Neuronal stem cell (in vitro differentiated cells): ENCODE results near the gene ZNF536.

Experiments
- DNase-seq: peaks from one replicate; pipeline ENCODE4 v3.0.0-alpha.2; 2013; ENCODE audit warnings: low spot score
- H2AFZ ChIP-seq: one replicate; pipeline ENCODE4 v1.6.1; 2013; ENCODE audit warnings: mild to moderate bottlenecking, low read length, inconsistent platforms
- H2AK5ac ChIP-seq: 2 replicates; pipeline ENCODE4 v1.6.1; 2013; ENCODE audit warnings: low read depth, mild to moderate bottlenecking, inconsistent platforms, low read length, moderate library complexity, mixed read lengths
- H2BK120ac ChIP-seq: 2 replicates; pipeline ENCODE4 v1.6.1; 2013; ENCODE audit warnings: low read depth, mild to moderate bottlenecking, inconsistent platforms, low read length, moderate library complexity, mixed read lengths
- H2BK12ac ChIP-seq: one replicate; pipeline ENCODE4 v1.6.1; 2013; ENCODE audit warnings: low read length, inconsistent platforms
- H2BK15ac ChIP-seq: 2 replicates; pipeline ENCODE4 v1.6.1; 2013; ENCODE audit warnings: mild to moderate bottlenecking, low read length, inconsistent platforms, mixed read lengths
- H2BK5ac ChIP-seq: one replicate; pipeline ENCODE4 v1.6.1; 2013; ENCODE audit warnings: inconsistent platforms, mild to moderate bottlenecking, low read length, moderate library complexity
- H3K14ac ChIP-seq: one replicate; pipeline ENCODE4 v1.6.1; 2013; ENCODE audit warnings: low read length, inconsistent platforms
- H3K18ac ChIP-seq: 2 replicates; pipeline ENCODE4 v1.6.1; 2013; ENCODE audit warnings: low read length, inconsistent platforms
- H3K23ac ChIP-seq: 2 replicates; pipeline ENCODE4 v1.6.1; 2013; ENCODE audit warnings: low read depth, mild to moderate bottlenecking, mixed read lengths, low read length, inconsistent platforms; ENCODE audit not compliant: poor library complexity
- H3K27ac ChIP-seq: replicated peaks from 3 replicates; pipeline ENCODE4 v1.5.1; 2013; ENCODE audit warnings: low read length, inconsistent platforms
- H3K27me3 ChIP-seq, 3 experiments: 2 replicates each; pipeline ENCODE4 v1.6.1; 2013; ENCODE audit warnings: low read length in 3 of 3, mild to moderate bottlenecking in 2 of 3, inconsistent platforms in 1 of 3, low read depth in 1 of 3, mixed read lengths in 1 of 3, moderate library complexity in 1 of 3; ENCODE audit not compliant: control insufficient read depth in 3 of 3, insufficient read depth in 3 of 3
- H3K36me3 ChIP-seq, 2 donors: replicated peaks in 1 of 2; 2 replicates each; pipeline ENCODE4 v1.6.1; 2013; ENCODE audit warnings: low read length in 2 of 2; ENCODE audit not compliant: control insufficient read depth in 2 of 2, insufficient read depth in 2 of 2
- H3K4ac ChIP-seq: 2 replicates; pipeline ENCODE4 v1.6.1; 2013; ENCODE audit warnings: inconsistent platforms, mild to moderate bottlenecking, low read length, moderate library complexity
- H3K4me1 ChIP-seq, 2 donors: 1 replicate in 1 of 2; 2 replicates in 1 of 2; pipeline ENCODE4 v1.6.1; 2013; ENCODE audit warnings: low read length in 2 of 2, low read depth in 1 of 2; ENCODE audit not compliant: control insufficient read depth in 2 of 2, insufficient read depth in 1 of 2
- H3K4me2 ChIP-seq: one replicate; pipeline ENCODE4 v1.6.1; 2013; ENCODE audit warnings: mild to moderate bottlenecking, low read length, inconsistent platforms; ENCODE audit not compliant: insufficient read depth, poor library complexity, severe bottlenecking
- H3K4me3 ChIP-seq, 2 donors: 2 replicates each; pipeline ENCODE4 v1.5.1; 2013; ENCODE audit warnings: low read length in 2 of 2, mild to moderate bottlenecking in 2 of 2, inconsistent platforms in 1 of 2, moderate library complexity in 1 of 2
- H3K79me1 ChIP-seq: one replicate; pipeline ENCODE4 v1.6.1; 2013; ENCODE audit warnings: low read depth, mild to moderate bottlenecking, inconsistent platforms, low read length, moderate library complexity
- H3K9ac ChIP-seq: one replicate; pipeline ENCODE4 v1.6.1; 2013; ENCODE audit warnings: mild to moderate bottlenecking, low read depth, low read length, inconsistent platforms; ENCODE audit not compliant: poor library complexity
- H3K9me3 ChIP-seq, 2 donors: replicated peaks in 1 of 2; 2 replicates each; pipeline versions ENCODE3 to v1.6.1; 2013; ENCODE audit warnings: low read length in 2 of 2, mild to moderate bottlenecking in 2 of 2, inconsistent platforms in 1 of 2, low read depth in 1 of 2, mixed read lengths in 1 of 2, moderate library complexity in 1 of 2; ENCODE audit not compliant: control insufficient read depth in 2 of 2, insufficient read depth in 1 of 2
- H4K8ac ChIP-seq: one replicate; pipeline ENCODE4 v1.6.1; 2013; ENCODE audit warnings: low read depth, mild to moderate bottlenecking, inconsistent platforms, low read length, moderate library complexity
- H4K91ac ChIP-seq: one replicate; pipeline ENCODE4 v1.6.1; 2013; ENCODE audit warnings: low read length, low read depth, mild to moderate bottlenecking, inconsistent platforms; ENCODE audit not compliant: poor library complexity
- WGBS, 2 donors: extraction: QIAGEN DNeasy Blood & Tissue Kit; methylation state at CpG; one replicate each; pipeline ENCODE4 v1.1.7; 2013; ENCODE audit warnings: missing lambda C conversion rate in 2 of 2, mixed read lengths in 1 of 2; ENCODE audit not compliant: insufficient read length in 2 of 2, insufficient replicate concordance in 1 of 2; ENCODE audit errors: extremely low coverage in 2 of 2; 5-methylcytosine and 5-hydroxymethylcytosine counted together

ZNF536 gene

GRCh38 chr19:30587869-30588268 lies 215.7 kb downstream of the ZNF536 start:
- no peak overlapping the region for H2AFZ ChIP-seq
- H3K4me3 ChIP-seq = peak overlapping the region in 1 of 2 donors; percentile 9
- no peaks in the 10 kb centered on the region for H3K27me3 ChIP-seq
- H3K36me3 ChIP-seq = no peaks in the 10 kb centered on the region
- H2BK15ac ChIP-seq = no peak overlapping the region
- H3K14ac ChIP-seq = no peak overlapping the region
- peaks cover 2 to 3% of the 10 kb centered on the region in 2 donors for H3K4me1 ChIP-seq
- no peak overlapping the region for H4K8ac ChIP-seq
- no peak overlapping the region for H3K4ac ChIP-seq
- no peak overlapping the region for H3K4me2 ChIP-seq
- H3K27ac ChIP-seq = no peak overlapping the region
- no peak overlapping the region for H2BK5ac ChIP-seq
- DNase-seq = no peak
- H2AK5ac ChIP-seq = no peak overlapping the region
- no peak overlapping the region for H2BK120ac ChIP-seq
- no peaks in the 10 kb centered on the region for H3K9me3 ChIP-seq
- H3K9ac ChIP-seq = no peak overlapping the region
- no peak overlapping the region for H2BK12ac ChIP-seq
- no peak overlapping the region for H3K23ac ChIP-seq
- no CpG with 5 or more reads among the region's 5 CpGs for WGBS, 2 donors
- no peak overlapping the region for H3K18ac ChIP-seq
- no peak overlapping the region for H4K91ac ChIP-seq
- no peaks in the 10 kb centered on the region for H3K79me1 ChIP-seq

GRCh38 chr19:30590596-30591229 lies 218.5 kb downstream of the ZNF536 start:
- Histone ChIP-seq H3K9me3 (no peaks in the 10 kb centered on the region), H3K27ac (no peak overlapping the region), H3K4ac (no peak overlapping the region), H2AFZ (no peak overlapping the region), H2BK5ac (no peak overlapping the region), H2AK5ac (no peak overlapping the region), H3K23ac (no peak overlapping the region), H3K18ac (no peak overlapping the region), H3K14ac (no peak overlapping the region), H2BK12ac (no peak overlapping the region), H2BK15ac (no peak overlapping the region), H3K27me3 (no peaks in the 10 kb centered on the region), H3K36me3 (no peaks in the 10 kb centered on the region), H3K79me1 (no peaks in the 10 kb centered on the region), H3K9ac (no peak overlapping the region), H3K4me3 (no peak overlapping the region), H4K8ac (no peak overlapping the region), H3K4me1 (peaks cover 4% of the 10 kb centered on the region in 2 donors), H4K91ac (no peak overlapping the region), H2BK120ac (no peak overlapping the region), H3K4me2 (no peak overlapping the region)
- WGBS, 2 donors = no CpG with 5 or more reads among the region's 1 CpG
- DNase-seq = no peak

- no peak overlapping the region for H3K4me3 ChIP-seq
- no peak overlapping the region for H3K18ac ChIP-seq
- H3K4ac ChIP-seq = no peak overlapping the region
- no peak overlapping the region for H2BK120ac ChIP-seq
- H4K91ac ChIP-seq = no peak overlapping the region
- H2BK5ac ChIP-seq = no peak overlapping the region
- DNase-seq = no peak
- H3K27ac ChIP-seq = no peak overlapping the region
- no peaks in the 10 kb centered on the region for H3K79me1 ChIP-seq
- no peak overlapping the region for H2AK5ac ChIP-seq
- H3K36me3 ChIP-seq = no peaks in the 10 kb centered on the region
- H2AFZ ChIP-seq = no peak overlapping the region
- peaks cover 7 to 9% of the 10 kb centered on the region in 2 donors for H3K4me1 ChIP-seq
- no peaks in the 10 kb centered on the region for H3K9me3 ChIP-seq
- WGBS, 2 donors = no CpG with 5 or more reads among the region's 5 CpGs
- no peak overlapping the region for H3K14ac ChIP-seq
- no peak overlapping the region for H3K9ac ChIP-seq
- no peak overlapping the region for H2BK15ac ChIP-seq
- H3K4me2 ChIP-seq = no peak overlapping the region
- H3K27me3 ChIP-seq = no peaks in the 10 kb centered on the region
- no peak overlapping the region for H3K23ac ChIP-seq
- H2BK12ac ChIP-seq = no peak overlapping the region
- no peak overlapping the region for H4K8ac ChIP-seq
Observed at GRCh38 chr19:30593356-30593755, 221.2 kb downstream of the ZNF536 start.

GRCh38 chr19:30593975-30594745 lies 222.0 kb downstream of the ZNF536 start:
- Histone ChIP-seq H4K8ac (no peak overlapping the region), H3K27me3 (no peaks in the 10 kb centered on the region), H3K9ac (no peak overlapping the region), H2BK120ac (no peak overlapping the region), H3K9me3 (no peaks in the 10 kb centered on the region), H3K4me2 (no peak overlapping the region), H3K23ac (no peak overlapping the region), H3K4me1 (peaks cover 7 to 9% of the 10 kb centered on the region in 2 donors), H2BK5ac (no peak overlapping the region), H3K18ac (no peak overlapping the region), H2AK5ac (peak overlapping the region; percentile 77), H3K4me3 (no peak overlapping the region), H2AFZ (no peak overlapping the region), H3K14ac (no peak overlapping the region), H3K4ac (no peak overlapping the region), H3K36me3 (no peaks in the 10 kb centered on the region), H4K91ac (no peak overlapping the region), H3K79me1 (no peaks in the 10 kb centered on the region), H2BK15ac (peak overlapping the region; percentile 33), H3K27ac (no peak overlapping the region), H2BK12ac (no peak overlapping the region)
- no peak for DNase-seq
- no CpG with 5 or more reads among the region's 11 CpGs for WGBS, 2 donors
